DLD1 (cell line): ENCODE measurements around the gene SH2D5.
"Not testable (repeated sequence)": the region's sequence is repeated elsewhere in the genome, so short reads cannot be mapped to it uniquely, and the experiment has no call there.

Source experiments
- in situ Hi-C: cut with HindIII; loops from 2 replicates; pipeline ENCODE4 v1.10.0; 2017; ENCODE audit warnings: low sequenced_read_pairs

The SH2D5 gene

DNA sequence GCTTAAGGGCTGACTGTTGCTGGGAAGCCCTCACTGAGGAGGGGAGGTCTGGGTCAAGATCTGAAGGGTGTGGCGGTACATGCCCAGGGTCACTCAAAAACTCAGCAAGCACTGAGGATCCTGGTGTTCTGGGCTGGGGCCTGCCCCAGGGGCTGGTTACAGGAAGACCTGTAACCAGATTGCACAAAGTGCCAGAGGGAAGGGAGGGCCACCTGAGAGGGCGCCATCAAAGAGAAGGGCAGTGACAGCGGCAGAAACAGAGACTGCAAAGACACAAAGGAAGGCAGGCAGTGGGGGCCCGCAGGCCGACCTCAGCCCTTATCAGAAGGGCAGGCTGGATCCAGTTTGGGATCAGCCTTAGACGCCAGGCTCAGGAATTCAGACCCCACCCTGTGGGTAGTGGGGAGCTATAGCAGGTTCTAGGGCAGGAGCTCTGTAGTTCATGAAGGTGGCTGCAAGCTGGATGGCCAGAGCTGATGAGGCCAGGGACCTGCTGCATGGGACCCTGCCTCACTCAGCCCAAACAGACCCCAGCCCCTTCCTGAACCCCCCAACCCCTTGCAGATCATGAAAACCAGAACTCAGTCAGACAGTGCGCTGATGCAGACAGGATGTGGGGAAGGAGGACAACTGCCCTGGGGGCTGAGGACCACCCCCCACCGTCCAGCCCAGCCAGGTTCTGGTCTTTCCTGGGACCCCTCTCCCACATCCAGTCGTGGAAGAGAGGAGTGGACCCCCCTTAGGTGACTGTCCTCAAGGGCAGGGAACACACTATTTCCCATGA, 3.9 kb downstream of the SH2D5 start:
- in situ Hi-C loops = no loop called here

DNA sequence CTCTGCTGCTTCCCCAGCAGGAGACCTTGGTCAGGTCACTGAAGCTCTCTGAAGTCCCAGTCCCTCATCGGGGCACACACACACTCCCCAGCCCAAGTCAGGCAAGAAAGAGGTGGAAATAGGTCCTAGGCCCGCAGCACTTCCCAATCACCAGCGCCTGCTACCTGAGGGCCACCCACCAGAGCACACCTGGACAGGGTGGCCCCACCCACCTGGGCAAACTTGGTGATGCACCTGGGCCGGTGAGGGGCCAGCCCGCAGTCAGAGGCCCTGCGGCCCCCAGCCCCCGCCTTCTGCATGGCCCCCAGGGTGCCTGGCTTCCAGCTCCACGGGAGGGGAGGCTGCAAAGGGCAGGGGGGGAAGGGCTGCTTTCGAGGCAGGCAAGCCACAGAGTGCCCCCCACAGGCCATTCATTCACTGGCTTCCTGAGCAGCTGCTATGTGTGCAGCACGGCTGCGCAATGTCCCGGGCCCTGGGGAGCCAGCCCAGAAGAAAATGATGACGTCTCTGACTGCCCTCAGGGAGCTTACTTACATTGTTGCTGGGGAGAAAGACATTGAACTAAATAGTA, 4.7 kb downstream of the SH2D5 start:
- in situ Hi-C loops = no loop called here

- in situ Hi-C loops = no loop called here
Observed at GRCh38 chr1:20726932-20727745, 5.4 kb downstream of the SH2D5 start.

DNA sequence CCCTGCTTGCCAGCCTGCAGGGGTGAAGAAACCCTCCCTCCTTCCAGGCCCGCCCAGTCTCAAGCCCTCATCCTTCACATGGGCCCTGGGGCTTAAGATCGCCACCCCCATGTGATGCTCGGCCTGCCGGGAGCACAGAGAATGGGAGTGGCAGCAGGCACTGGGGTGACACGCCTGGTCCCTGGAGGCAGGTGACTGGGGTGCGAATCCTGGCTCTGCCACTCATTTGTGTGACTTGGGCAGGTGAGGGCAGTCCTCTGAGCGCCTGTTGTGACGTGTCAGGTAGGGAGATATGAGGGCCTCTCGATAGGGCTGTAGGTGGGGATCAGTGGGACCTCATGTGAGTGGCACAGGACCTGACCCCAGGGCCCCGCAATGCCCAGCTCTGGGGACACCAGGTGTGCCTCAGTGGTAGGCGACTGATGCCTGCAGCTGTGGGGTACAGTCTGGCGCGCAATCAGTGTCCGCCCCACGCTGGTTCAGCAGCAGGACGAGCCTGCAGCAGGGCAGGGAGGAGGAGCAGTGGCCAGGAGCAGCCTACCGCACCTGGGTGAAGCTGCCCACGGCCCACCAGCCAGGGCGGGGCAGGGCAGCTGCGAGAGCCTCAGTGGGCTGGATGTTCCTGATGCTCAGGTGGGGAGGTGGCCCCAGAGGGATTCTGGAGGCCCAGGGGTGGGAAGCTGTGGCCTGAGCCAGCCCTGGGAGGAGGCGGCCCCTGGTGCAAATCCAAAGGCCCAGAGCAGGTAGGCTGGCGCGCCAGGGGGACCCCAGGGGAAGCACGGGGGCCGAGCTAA, 6.2 kb downstream of the SH2D5 start:
- in situ Hi-C loops = no loop called here

DNA sequence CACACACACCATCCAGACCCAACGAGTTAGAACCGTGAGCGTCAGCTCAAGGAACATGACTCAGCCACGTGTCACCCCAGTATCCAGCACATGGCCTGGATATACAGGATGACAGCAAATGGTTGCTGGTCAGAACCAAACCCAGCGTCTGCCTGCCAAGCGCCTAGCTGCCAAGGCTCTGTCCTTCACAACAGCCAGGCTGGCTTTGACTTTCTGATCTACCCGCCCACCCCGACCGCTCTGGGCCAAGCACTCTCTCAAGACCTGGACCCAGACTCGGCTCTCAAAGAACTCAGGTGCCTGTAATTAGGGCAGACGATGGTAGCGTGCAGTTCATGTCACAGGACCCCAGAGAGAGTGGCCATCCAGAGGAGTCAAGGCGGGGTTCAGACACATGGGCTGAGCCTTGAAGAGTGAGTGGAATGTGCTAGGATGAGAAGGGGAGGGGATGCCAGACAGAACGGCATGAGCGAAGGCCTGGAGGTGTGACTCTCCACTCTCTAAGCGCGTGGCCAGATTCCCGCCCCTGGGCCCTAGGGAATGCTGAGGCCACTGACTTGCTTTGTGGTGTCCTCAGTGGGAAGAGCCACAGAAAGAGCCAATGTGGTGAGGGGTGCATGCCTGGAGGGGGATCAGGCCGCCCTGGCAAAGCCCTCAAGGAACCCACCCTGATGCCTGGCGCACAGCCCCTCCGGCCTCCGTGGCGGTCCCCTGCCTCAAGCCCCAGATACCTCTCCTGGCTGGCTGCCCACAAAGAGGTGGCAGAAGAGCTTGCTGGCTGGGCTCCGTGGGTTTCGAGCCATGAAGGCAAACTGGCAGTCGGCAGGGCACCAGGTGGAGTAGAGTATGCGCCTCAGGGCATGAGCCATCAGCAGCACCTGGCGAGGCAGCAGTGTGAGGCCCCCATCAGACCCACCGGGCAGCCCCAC, 7.0 kb downstream of the SH2D5 start:
- in situ Hi-C loops = no loop called here

DNA sequence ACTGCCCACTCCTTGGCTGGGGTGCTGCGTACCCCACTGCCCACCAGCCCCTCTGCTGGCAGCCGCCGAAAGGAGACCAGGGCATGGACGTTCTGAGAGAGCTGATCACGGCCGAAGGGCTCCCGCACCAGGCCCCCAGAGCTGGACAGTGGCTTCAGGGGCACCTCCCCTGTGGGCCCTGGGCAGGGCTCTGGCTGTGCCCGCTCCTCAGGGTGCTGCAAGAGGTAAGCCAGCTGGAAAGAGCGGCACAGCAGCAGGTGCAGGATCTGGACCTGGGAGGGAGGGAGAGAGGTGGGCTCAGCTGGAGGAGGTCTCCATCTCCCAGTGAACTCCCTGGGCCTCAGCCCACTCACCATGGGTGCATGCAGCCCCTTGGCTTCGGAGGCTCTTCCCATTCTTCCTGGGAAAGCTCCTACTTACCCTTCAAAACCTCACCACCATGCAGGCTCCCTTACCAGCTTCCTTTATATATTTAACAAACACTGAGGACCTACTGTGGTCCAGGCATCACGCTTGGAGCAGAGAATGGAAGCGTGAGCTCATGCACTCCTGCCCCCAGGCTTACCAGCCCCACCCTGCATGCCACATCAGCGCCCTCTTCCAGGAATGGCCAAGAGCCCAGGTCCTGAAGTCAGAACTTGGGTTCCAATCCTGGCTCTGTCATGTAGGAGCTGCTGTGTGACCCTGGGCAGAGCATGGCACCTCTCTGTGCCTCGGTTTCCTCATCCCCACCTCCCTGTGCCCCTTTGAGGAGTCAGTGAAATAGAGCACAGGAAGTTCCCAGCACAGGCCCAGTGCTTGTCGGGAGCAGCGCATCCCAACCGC, 7.9 kb downstream of the SH2D5 start:
- in situ Hi-C loops = no loop called here

DNA sequence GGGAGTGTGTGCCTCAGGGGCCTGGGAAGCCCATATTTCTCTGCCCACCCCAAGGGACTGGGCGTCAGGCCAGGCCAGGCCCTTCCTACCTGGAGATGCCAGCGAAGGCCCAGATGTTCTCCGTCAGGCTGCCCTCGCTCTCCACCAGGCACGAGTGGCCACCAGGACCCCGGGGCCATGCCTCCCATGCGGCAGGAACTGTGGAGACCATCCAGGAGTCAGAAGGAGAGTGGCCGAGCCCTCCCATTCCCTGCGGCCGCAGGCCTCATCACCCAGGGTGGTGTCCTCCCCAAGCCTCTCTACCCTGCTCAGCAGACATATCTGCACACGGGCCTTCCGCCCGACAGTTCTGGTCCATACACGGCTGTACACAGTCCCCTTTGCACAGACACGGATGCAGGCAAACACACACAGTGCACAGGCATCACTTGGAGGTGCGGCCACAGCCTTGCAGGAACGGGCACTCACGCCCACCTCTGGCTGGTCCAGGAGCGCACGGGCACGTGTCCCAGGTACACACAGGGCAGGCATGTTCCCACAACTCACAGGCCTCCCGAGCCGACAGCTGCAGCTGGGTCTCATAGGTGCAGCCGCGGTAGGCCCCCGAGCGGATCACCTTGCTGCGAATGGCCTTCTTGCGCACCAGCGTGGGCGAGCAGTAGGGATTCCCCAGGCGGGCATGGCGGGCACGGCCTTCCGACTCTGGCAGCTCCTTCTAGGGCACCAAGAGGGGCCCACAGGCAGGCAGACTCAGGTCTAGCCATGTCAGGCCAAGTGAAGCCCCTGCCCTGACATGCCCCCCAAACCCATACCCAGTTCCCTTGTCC, 8.8 kb downstream of the SH2D5 start:
- in situ Hi-C loops = no loop called here

GRCh38 chr1:20723159-20723536, 9.4 kb downstream of the SH2D5 start:
- in situ Hi-C loops = no loop called here

DNA sequence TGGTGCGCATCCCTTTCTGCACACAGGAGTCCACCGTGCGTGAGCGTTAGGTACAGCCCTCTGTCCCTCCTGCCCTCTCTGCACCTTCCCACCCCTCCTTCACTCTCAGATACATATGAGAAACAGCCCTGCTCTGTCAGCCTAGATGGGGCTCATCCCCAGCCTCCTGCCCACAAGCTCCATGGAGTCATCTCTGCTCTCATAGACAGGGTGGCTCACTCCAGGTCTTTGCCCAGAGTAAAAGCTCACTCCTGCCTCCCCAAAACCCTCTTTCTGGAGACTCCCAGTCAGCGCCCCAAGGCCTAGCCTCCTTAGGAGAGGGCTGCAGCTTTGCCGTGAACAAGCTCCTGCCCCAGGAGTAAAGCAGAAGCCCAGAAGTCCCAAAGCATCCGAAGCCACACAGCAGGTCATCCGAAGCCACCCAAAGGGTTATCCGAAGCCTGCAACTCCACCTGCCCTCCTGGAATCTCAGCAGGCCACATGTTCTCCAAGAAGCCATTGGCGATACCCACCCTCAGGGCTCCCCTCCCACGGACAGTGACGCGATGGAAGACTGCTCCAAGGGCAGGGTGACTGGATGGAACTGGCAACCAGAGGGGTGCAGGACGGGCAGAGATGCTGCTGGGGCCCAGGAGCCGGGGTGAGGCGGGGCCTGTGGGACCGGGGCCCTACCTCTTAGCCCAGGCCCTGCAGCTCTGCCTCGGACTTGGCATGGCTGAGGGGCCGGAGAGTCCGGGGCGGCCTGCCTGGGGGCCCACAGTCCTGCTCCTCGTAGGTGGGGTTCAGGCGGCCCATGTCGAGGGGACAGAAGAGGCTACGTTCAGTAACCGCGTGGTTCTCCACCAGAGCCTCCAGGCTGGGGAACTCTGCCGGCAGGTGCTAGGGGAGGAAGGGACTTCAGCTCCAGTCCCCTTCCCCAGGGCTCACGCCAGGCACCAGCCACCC, 11.1 kb downstream of the SH2D5 start:
- in situ Hi-C loops = no loop called here

GRCh38 chr1:20720631-20721091, 11.8 kb downstream of the SH2D5 start:
- in situ Hi-C loops = no loop called here

- in situ Hi-C loops = no loop called here
Observed at GRCh38 chr1:20719871-20720620, 12.5 kb downstream of the SH2D5 start.

DNA sequence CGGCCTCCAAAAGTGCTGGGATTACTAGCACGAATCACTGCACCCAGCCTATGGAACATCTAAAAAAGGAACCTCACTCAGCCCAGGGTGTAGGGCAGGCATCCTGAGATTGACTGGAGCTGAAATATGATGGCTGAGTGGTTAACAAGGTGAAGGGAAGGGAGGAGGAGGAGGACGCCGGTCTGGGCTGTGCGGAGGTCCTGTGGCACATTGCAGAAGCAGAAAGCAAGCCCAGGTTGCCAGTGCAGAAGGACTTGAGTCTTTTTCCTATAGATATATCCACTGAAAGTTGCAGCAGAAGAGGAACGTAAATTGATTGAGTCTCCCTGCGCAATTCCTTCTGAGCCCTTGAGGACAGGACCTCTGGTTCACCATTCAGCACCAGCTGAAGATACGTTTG, 13.2 kb downstream of the SH2D5 start:
- in situ Hi-C loops = no loop called here

DNA sequence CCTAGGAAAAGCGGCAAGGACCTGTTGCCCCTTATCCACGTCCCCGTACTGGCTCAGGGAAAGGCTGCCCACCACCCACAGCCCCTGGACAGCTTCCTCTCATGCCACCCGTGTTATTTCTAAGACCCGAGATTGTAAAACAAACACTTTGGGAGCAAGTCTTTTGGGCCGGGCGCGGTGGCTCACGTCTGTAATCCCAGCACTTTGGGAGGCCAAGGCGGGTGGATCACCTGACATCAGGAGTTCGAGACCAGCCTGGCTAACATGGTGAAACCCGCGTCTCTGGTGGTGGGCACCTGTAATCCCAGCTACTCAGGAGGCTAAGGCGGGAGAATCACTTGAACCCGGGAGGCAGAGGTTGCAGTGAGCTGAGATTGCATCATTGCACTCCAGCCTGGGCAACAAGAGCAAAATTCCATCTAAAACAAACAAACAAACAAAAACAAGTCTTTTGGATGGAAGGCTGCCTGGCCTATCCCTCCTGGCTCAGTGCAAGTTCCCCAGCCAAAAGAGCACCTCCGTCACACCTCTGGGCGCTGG, 14.1 kb downstream of the SH2D5 start:
- in situ Hi-C loops = not testable (repeated sequence)

DNA sequence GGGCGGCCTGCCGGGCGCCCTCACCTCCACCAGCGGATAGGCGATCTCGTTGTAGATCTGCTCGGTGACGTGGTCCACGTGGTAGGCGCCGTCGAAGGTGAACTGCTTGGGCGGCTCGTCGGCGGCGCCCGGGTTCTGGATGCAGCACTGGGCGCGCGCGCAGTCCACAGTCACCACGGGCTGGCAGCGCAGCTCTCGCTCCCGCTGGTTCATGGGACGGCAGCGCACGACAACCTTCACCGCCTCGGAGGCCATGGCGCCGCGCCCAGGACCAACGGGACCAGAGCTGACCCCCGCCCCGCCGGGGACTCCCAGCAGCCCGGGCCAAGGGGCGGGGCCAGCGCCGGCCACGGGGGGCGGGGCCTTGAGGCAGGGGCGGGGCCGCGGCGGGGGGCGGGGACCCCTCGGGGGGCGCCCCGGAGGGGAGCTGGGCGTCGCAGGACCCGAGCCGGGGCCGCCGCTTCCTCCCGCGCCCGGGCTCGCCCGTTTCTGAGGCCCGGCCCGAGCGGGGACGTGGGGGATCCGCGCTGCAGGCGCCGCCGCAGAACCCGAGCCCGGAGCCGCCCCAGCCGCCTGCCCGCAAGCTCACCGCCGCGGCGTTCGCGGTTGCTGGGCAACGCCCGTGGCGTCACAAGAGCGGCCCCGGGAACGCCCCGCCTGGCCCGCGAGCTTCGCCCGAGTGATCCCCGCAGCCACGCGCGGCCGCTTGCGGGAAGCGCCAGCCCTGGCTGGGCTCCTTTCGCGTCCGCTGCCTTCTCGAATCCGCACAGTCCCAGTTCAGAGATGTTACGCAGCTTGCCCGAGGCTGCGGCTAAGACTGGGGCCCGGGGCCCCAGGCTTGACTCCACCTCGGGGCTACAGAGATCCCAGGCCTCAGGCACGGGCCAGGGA, 14.8 kb downstream of the SH2D5 start, which contains the start of gene KIF17:
Gene KIF17 (minus strand): TSS at position 556 of the 891 bp plus-strand sequence. CDS start 301 bp downstream, at position 255.
- in situ Hi-C loops = no loop called here

DNA sequence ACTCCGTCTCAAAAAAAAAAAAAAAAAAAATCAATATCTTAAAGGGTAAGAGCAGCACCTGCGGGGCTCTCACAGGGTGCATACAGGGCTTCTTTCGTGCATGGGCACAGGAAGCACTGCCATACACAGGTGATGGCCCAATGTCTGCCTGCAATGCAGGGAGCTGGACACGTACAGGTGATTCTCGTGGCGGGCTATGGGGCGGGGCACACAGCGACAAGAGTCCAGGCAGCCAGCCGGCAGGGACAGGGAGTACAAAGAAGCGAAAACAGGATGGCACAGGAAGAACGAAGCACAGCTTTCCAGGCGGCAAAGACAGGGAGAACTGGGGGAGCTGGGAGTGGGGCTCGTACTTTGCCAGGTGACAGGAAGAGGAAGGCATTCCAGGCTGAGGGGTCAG, 16.3 kb downstream of the SH2D5 start:
- in situ Hi-C loops = no loop called here
